Ectodermal cell (in vitro differentiated cells): ENCODE results near the gene BPTF. TPM values are rescaled to one million over a fixed set of nuclear protein-coding genes. Genes with fewer than 3 reads are reported as not detected.

Source experiments
- H3K27ac ChIP-seq: 2 replicates; pipeline ENCODE4 v1.7.0; 2013; ENCODE audit warnings: mild to moderate bottlenecking, low read depth, low read length; ENCODE audit not compliant: insufficient read depth, poor library complexity, severe bottlenecking
- H3K27me3 ChIP-seq: 2 replicates; pipeline ENCODE4 v1.7.0; 2013; ENCODE audit warnings: mild to moderate bottlenecking, low read length; ENCODE audit not compliant: insufficient read depth, control insufficient read depth, poor library complexity, severe bottlenecking
- H3K36me3 ChIP-seq: one replicate; pipeline ENCODE4 v1.7.0; 2013; ENCODE audit warnings: low read length; ENCODE audit not compliant: control insufficient read depth, insufficient read depth
- H3K4me1 ChIP-seq: one replicate; pipeline ENCODE4 v1.7.0; 2013; ENCODE audit warnings: low read length; ENCODE audit not compliant: control insufficient read depth, insufficient read depth
- H3K4me3 ChIP-seq: 2 replicates; pipeline ENCODE4 v1.7.0; 2013; ENCODE audit warnings: low read depth, low read length, control low read depth; ENCODE audit not compliant: insufficient read depth
- H3K9me3 ChIP-seq: 2 replicates; pipeline ENCODE4 v1.7.0; 2013; ENCODE audit warnings: mild to moderate bottlenecking, low read length, moderate library complexity; ENCODE audit not compliant: control insufficient read depth
- WGBS, 2 experiments: methylation state at CpG; one replicate each; pipeline ENCODE4 v1.1.7; 2013; ENCODE audit warnings: missing lambda C conversion rate in 2 of 2; 5-methylcytosine and 5-hydroxymethylcytosine counted together
- polyA plus RNA-seq, 4 experiments: library from polyadenylated mRNA; stranded (reverse); fragments of 50-300 nt; gene quantifications; one replicate each; pipeline ENCODE4 v1.2.3, GENCODE V29; 2013

The BPTF gene, protein sequence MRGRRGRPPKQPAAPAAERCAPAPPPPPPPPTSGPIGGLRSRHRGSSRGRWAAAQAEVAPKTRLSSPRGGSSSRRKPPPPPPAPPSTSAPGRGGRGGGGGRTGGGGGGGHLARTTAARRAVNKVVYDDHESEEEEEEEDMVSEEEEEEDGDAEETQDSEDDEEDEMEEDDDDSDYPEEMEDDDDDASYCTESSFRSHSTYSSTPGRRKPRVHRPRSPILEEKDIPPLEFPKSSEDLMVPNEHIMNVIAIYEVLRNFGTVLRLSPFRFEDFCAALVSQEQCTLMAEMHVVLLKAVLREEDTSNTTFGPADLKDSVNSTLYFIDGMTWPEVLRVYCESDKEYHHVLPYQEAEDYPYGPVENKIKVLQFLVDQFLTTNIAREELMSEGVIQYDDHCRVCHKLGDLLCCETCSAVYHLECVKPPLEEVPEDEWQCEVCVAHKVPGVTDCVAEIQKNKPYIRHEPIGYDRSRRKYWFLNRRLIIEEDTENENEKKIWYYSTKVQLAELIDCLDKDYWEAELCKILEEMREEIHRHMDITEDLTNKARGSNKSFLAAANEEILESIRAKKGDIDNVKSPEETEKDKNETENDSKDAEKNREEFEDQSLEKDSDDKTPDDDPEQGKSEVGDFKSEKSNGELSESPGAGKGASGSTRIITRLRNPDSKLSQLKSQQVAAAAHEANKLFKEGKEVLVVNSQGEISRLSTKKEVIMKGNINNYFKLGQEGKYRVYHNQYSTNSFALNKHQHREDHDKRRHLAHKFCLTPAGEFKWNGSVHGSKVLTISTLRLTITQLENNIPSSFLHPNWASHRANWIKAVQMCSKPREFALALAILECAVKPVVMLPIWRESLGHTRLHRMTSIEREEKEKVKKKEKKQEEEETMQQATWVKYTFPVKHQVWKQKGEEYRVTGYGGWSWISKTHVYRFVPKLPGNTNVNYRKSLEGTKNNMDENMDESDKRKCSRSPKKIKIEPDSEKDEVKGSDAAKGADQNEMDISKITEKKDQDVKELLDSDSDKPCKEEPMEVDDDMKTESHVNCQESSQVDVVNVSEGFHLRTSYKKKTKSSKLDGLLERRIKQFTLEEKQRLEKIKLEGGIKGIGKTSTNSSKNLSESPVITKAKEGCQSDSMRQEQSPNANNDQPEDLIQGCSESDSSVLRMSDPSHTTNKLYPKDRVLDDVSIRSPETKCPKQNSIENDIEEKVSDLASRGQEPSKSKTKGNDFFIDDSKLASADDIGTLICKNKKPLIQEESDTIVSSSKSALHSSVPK (N-terminal part only)
- polyA plus RNA-seq (2013, experiment 1 of 4), result 132 TPM
- 138 TPM for polyA plus RNA-seq (2013, experiment 2 of 4)
- polyA plus RNA-seq (2013, experiment 3 of 4), result 115 TPM
- polyA plus RNA-seq (2013, experiment 4 of 4), result 144 TPM

DNA sequence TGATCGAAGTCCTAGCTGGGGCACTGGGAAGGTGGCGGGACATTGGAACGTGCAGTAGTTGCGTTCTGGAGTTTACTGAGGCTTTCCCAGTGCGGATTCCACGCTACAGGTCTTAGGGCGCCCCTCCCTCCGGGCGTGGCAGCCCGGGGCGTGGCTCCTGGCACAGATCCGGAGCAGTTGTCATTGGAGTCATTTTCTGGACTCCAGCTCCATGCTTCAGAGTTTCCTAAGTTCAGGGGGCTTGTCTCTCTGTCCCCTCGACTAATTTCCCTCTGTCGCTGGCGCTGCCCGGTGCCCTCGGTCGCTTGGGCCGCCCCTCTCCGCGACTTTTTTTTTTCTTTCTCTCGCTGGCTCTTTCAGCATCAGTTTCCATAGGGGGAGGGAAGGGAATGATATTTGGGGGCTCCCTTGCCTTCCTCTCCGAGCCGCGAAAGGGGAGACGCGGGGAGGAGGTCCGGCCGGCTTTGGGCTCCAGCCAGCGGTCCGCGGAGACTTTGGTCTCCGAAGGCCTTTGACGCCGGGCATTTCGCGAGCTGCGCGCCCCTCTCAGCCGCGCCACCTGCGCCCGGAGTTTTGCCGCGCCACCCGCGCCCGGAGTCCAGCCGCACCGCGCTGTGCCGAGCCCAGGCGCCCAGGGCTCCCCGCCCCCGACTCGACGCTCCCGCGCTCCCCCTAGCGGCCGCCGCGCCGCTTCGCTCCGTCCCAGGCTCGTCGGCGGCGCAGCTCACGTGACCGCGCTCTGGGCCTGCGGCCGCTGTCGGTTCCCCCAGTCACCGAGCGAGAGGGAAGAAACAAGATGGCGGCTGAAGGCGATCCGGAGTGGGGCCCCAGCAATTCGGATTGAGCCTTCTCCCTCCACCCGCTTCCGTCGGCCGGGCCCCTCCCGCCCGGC is at the start of gene BPTF:
Gene BPTF, plus strand, starts transcription at position 769 of the 892 bp plus-strand sequence. CDS start 222 bp downstream, outside the sequence.
- 2% methylated on average over 84 to 86 of the region's 88 CpGs for WGBS, 2 experiments
- Histone ChIP-seq H3K27me3 (peaks cover 12% of the 10 kb centered on the region), H3K36me3 (no peaks in the 10 kb centered on the region), H3K4me3 (peak within 1 kb of the TSS; percentile 41), H3K27ac (peak within 1 kb of the TSS; percentile 84), H3K9me3 (no peaks in the 10 kb centered on the region), H3K4me1 (no peaks in the 10 kb centered on the region)

DNA sequence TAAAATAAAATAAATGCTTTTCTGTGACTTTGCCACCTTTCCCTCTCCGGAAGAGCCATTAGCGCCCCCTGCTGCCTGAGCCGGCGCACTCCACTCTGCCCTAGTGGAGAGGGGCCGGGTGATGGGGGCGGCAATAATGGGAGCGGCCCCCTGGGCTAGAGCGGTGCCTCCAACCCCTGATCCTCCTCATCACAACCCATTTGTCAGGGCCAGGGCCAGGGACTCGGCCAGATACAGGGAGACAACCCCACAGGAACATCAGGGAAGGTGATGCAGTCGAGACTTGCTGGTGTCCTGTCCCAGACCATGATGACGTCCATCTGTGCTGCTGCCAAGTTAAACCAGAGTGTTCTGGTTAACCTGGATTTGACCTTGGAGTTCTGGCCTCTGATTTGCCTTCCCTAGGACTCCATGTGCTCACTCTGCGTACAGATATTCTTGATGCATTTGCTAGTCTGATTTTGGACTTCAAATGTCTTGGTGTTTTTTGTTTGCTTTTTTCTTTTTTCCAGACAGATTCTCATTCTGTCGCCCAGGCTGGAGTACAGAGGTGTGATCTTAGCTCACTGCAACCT is 46.1 kb upstream of the BPTF start:
- Histone ChIP-seq H3K27me3 (no peaks in the 10 kb centered on the region), H3K9me3 (no peaks in the 10 kb centered on the region), H3K4me3 (no peak overlapping the region), H3K4me1 (no peaks in the 10 kb centered on the region), H3K36me3 (no peaks in the 10 kb centered on the region), H3K27ac (no peak overlapping the region)
- WGBS, 2 experiments, result 45 to 47% methylated on average over 13 of the region's 13 CpGs

DNA sequence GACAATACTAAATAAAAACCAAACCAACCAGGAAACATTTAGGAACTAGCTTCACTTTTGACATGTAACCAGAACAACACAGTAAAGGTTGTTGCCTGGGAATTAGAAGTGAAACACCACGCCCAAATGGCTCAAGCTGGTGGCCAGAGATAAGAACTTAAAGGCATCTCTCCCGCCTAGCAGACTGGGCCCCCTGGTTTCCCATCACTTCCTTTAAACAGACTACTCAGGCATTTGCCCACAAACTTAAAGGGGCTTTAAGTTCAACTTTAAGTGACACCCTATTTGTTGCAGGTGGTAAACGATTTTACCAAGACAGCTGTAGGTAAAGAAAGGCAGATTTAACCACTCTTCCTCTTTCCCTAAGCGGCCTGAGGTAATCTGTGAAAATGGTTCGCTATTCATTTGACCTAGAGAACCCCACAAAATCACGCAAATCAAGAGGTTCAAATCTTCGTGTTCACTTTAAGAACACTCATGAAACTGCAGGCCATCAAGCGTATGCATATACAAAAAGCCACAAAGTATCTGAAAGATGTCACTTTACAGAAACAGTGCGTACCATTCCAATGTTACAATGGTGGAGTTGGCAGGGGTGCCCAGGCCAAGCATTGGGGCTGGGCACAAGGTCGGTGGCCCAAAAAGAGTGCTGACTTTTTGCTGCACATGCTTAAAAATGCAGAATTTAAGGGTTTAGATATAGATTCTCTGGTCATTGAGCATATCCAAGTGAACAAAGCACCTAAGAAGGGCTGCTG is 40.8 kb upstream of the BPTF start:
- no peaks in the 10 kb centered on the region for H3K27me3 ChIP-seq
- 92 to 93% methylated on average over 10 of the region's 10 CpGs for WGBS, 2 experiments
- H3K36me3 ChIP-seq, result no peaks in the 10 kb centered on the region
- H3K4me3 ChIP-seq, result no peak overlapping the region
- no peaks in the 10 kb centered on the region for H3K9me3 ChIP-seq
- no peak overlapping the region for H3K27ac ChIP-seq
- no peaks in the 10 kb centered on the region for H3K4me1 ChIP-seq

DNA sequence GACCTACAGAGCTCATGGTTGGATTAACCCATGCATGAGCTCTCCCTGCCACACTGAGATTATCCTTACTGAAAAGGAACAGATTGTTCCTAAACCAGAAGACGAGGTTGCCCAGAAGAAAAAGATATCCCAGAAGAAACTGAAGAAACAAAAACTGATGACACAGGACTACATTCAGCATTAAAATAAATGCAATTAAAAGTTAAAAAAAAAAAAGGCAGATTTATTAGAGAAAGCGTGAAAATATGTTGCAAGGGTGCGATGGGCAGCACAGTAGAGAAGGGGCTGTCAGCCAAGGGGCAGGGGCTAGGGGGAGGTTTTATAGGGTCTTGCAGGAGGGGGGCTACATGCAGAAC is 40.2 kb upstream of the BPTF start:
- Histone ChIP-seq H3K4me1 (no peaks in the 10 kb centered on the region), H3K27me3 (no peaks in the 10 kb centered on the region), H3K27ac (no peak overlapping the region), H3K4me3 (no peak overlapping the region), H3K9me3 (no peaks in the 10 kb centered on the region), H3K36me3 (no peaks in the 10 kb centered on the region)
- 84 to 93% methylated on average over 3 of the region's 3 CpGs for WGBS, 2 experiments

DNA sequence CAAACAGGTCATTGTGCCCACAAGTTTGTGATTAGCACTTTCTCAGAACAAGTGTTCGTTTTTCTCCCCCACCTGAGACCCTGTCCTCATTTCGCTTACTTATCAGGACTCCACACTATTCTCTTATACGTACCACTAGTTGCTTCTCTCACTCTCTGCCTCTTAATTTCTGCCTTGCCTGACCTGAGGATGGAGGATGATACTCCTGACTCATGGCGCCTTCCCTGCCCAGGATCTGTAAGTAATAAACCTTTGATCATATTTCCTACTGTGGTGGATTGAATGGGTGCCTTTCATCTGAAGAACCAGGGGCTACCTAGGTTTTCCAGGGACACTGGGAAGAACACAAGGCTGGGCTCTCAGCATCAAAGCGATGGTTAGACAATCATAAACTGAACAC is 39.8 kb upstream of the BPTF start:
- Histone ChIP-seq H3K9me3 (no peaks in the 10 kb centered on the region), H3K36me3 (no peaks in the 10 kb centered on the region), H3K4me1 (no peaks in the 10 kb centered on the region), H3K27me3 (no peaks in the 10 kb centered on the region), H3K4me3 (no peak overlapping the region), H3K27ac (no peak overlapping the region)
- 95 to 96% methylated on average over 5 of the region's 5 CpGs for WGBS, 2 experiments

DNA sequence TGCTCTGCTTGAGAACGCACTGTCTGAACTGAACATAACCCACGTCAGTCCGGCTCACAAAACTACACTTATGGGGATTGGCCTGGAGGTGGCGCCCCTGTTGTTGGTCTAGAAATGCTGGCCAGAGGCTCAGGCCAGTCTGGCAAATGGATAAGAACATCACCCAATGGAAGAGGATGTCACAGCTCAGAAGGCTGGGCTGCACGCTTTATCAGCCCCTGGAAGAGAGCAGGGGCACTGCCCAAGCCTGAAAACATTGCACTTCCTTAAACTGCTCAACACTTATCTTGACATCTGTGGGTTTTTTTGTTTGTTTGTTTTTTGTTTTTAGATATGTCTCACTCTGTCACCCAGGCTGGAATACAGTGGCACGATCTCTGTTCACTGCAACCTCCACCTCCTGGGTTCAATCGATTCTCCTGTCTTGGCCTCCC is 24.8 kb upstream of the BPTF start:
- H3K36me3 ChIP-seq, result no peaks in the 10 kb centered on the region
- WGBS, 2 experiments, result 41 to 53% methylated on average over 7 of the region's 7 CpGs
- H3K27ac ChIP-seq, result no peak overlapping the region
- H3K4me3 ChIP-seq, result no peak overlapping the region
- no peaks in the 10 kb centered on the region for H3K27me3 ChIP-seq
- H3K9me3 ChIP-seq, result no peaks in the 10 kb centered on the region
- H3K4me1 ChIP-seq, result peaks cover 7% of the 10 kb centered on the region

DNA sequence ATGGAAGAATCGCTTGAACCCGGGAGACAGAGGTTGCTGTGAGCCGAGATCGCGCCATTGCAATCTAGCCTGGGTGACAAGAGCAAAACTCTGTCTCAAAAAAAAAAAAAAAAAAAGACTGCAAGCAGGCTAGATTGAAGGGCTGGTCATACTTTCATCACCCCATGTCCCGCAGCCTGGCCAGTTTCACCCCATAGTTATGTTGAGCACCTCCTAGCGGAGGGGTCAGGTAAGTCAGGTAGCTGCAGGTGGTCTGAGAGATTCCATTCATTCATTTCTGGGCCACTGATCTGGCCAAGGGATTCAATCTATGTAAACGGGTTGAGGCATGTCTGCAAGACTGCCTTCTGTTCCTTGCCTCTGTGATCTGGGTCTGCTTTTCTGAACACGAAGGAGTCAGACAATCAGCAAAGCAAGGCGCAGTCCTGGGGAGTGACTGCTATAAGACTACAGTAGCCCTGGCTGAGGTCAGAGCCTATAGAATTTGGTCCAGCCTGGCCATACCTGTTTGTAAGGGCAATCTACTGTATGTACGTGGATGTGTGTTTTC is 23.6 kb upstream of the BPTF start:
- Histone ChIP-seq H3K4me3 (no peak overlapping the region), H3K36me3 (no peaks in the 10 kb centered on the region), H3K27ac (no peak overlapping the region), H3K4me1 (peaks cover 4% of the 10 kb centered on the region), H3K9me3 (no peaks in the 10 kb centered on the region), H3K27me3 (no peaks in the 10 kb centered on the region)
- WGBS, 2 experiments, result 91 to 93% methylated on average over 11 of the region's 11 CpGs

DNA sequence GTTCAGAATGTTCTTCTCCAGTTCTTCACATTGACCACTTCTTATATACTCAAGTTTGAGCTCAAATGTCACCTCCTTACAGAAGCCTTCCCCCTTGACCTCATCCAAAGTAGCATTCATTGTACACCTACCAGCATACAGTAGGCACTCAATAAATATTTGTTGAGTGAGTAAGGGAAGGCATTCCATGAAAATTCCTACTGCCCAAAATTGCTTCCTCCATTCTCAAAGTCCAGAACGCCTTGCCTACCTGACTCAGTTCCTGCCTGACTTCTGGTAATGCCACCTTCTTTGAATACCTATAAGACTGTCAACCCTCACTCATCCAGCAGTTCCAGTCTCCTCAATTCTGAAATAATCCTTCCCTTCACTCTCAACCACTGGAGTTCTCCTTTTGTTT is 14.8 kb upstream of the BPTF start:
- Histone ChIP-seq H3K36me3 (no peaks in the 10 kb centered on the region), H3K9me3 (no peaks in the 10 kb centered on the region), H3K27me3 (no peaks in the 10 kb centered on the region), H3K4me3 (no peak overlapping the region), H3K27ac (no peak overlapping the region), H3K4me1 (no peaks in the 10 kb centered on the region)
- WGBS, 2 experiments, result 89 to 95% methylated on average over 1 of the region's 1 CpG
